Astrocyte (in vitro differentiated cells and primary cell): Measurements from ENCODE around the gene COPS6. TPM values are rescaled to one million over a fixed set of nuclear protein-coding genes. Genes with fewer than 3 reads are reported as not detected.

Experiments
- DNase-seq: peaks from one replicate; pipeline ENCODE4 v3.0.0-alpha.2; 2010; ENCODE audit warnings: low read depth
- FAIRE-seq: peaks from 2 replicates; lab custom pipeline; 2011; peaks lifted over from hg19 to GRCh38; lab: Jason Lieb, UNC
- H2AFZ ChIP-seq: 2 replicates; pipeline ENCODE4 v1.6.0; 2012; ENCODE audit warnings: low read depth, low read length, inconsistent platforms
- H3K27ac ChIP-seq: 2 replicates; pipeline ENCODE4 v1.5.1; 2011; ENCODE audit warnings: low read depth, low read length, inconsistent platforms
- H3K27me3 ChIP-seq: 2 replicates; pipeline ENCODE4 v1.6.0; 2011; ENCODE audit warnings: low read length, inconsistent platforms; ENCODE audit not compliant: insufficient read depth
- H3K36me3 ChIP-seq: 2 replicates; pipeline ENCODE4 v1.5.1; 2011; ENCODE audit warnings: low read length, inconsistent platforms; ENCODE audit not compliant: insufficient read depth
- H3K4me1 ChIP-seq: 2 replicates; pipeline ENCODE4 v1.5.1; 2011; ENCODE audit warnings: low read length, inconsistent platforms; ENCODE audit not compliant: insufficient read depth
- H3K4me2 ChIP-seq: 2 replicates; pipeline ENCODE4 v1.6.0; 2012; ENCODE audit warnings: low read length, inconsistent platforms
- H3K4me3 ChIP-seq: 2 replicates; pipeline ENCODE4 v1.5.1; 2011; ENCODE audit warnings: low read depth, mild to moderate bottlenecking, low read length, inconsistent platforms; ENCODE audit not compliant: insufficient read depth
- H3K79me2 ChIP-seq: 2 replicates; pipeline ENCODE4 v1.6.0; 2012; ENCODE audit warnings: mild to moderate bottlenecking, low read length, inconsistent platforms; ENCODE audit not compliant: insufficient read depth
- H3K9ac ChIP-seq: 2 replicates; pipeline ENCODE4 v1.6.0; 2012; ENCODE audit warnings: mild to moderate bottlenecking, low read length, inconsistent platforms
- H3K9me3 ChIP-seq: 2 replicates; pipeline ENCODE4 v1.5.1; 2012; ENCODE audit warnings: low read depth, mild to moderate bottlenecking, low read length, inconsistent platforms; ENCODE audit not compliant: insufficient read depth
- H4K20me1 ChIP-seq: 2 replicates; pipeline ENCODE4 v1.6.0; 2012; ENCODE audit warnings: low read length, inconsistent platforms; ENCODE audit not compliant: insufficient read depth
- H3K27ac Mint-ChIP-seq: one replicate; pipeline ENCODE4 v1.8.0; 2021; ENCODE audit warnings: mild to moderate bottlenecking, mixed read lengths; ENCODE audit not compliant: unreplicated experiment
- H3K27me3 Mint-ChIP-seq: one replicate; pipeline ENCODE4 v1.8.0; 2021; ENCODE audit warnings: low read depth, mixed read lengths; ENCODE audit not compliant: unreplicated experiment
- H3K36me3 Mint-ChIP-seq: one replicate; pipeline ENCODE4 v1.8.0; 2021; ENCODE audit warnings: low read depth, mixed read lengths; ENCODE audit not compliant: unreplicated experiment
- H3K4me1 Mint-ChIP-seq: one replicate; pipeline ENCODE4 v1.8.0; 2021; ENCODE audit warnings: low read depth, mixed read lengths; ENCODE audit not compliant: unreplicated experiment
- H3K4me3 Mint-ChIP-seq: one replicate; pipeline ENCODE4 v1.8.0; 2021; ENCODE audit warnings: mild to moderate bottlenecking, moderate library complexity, mixed read lengths; ENCODE audit not compliant: unreplicated experiment
- H3K9me3 Mint-ChIP-seq: one replicate; pipeline ENCODE4 v1.8.0; 2021; ENCODE audit warnings: mild to moderate bottlenecking, mixed read lengths; ENCODE audit not compliant: unreplicated experiment
- EZH2 ChIP-seq: IDR thresholded peaks from 2 replicates; pipeline ENCODE4 v1.6.1; 2012; ENCODE audit warnings: mild to moderate bottlenecking, low read length, inconsistent platforms; ENCODE audit not compliant: insufficient read depth
- total RNA-seq: library from RNA; stranded (reverse); gene quantifications from 2 replicates; pipeline ENCODE4 v1.2.1, GENCODE V29; 2021
- TF ChIP-seq, protein P1 (sequence below): IDR thresholded peaks from 2 replicates; pipeline ENCODE4 v1.5.1; 2011; ENCODE audit warnings: low read depth, mild to moderate bottlenecking, inconsistent platforms, low read length, moderate library complexity; ENCODE audit not compliant: insufficient read depth

Gene COPS6
- total RNA-seq, 1 donor from 2014 or later: 95.3 TPM

DNA sequence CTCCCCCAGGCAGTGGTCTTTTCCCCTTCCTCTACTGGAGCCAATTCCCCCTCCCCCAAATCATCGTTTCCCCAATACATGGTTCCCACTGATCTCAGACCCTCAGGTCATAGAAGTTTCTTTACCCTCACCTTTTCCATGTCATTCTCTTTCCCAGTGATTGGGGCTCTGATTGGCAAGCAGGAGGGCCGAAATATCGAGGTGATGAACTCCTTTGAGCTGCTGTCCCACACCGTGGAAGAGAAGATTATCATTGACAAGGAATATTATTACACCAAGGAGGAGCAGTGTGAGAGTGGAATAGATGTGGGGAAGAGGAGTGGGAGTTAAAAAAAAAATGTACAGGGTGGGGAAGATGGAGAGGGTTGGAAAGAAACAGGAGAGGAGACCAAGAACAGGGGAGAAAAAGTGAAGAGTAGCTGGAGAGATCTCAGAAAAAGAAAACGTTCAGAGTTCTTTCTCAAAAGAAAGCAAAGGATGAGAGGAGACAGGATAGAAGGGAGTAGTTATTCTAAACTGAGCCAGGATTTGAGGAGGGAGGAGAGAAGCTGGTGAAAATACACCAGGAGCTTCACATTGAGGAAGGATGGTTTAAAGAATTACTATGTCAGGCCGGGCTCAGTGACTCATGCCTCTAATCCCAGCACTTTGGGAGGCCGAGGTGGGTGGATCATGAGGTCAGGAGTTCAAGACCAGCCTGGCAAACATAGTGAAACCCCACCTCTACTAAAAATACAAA is 858 bp downstream of the COPS6 start:
- H3K79me2 ChIP-seq: peaks cover 60% of the 10 kb centered on the region
- Mint-ChIP-seq H3K4me3 (peak overlapping the region; percentile 95), H3K4me1 (peaks cover 11% of the 10 kb centered on the region), H3K36me3 (peaks cover 19% of the 10 kb centered on the region), H3K27me3 (no peaks in the 10 kb centered on the region), H3K9me3 (no peaks in the 10 kb centered on the region), H3K27ac (peak overlapping the region; percentile 84)
- H3K27ac ChIP-seq: peak overlapping the region; percentile 84
- H2AFZ ChIP-seq: peak overlapping the region; percentile 89
- H3K4me1 ChIP-seq: peaks cover 60% of the 10 kb centered on the region
- FAIRE-seq (no peak), DNase-seq (no peak)
- peak overlapping the region; percentile 97 for H3K9ac ChIP-seq
- peak overlapping the region; percentile 93 for H3K4me3 ChIP-seq
- H3K27me3 ChIP-seq: no peaks in the 10 kb centered on the region
- H3K9me3 ChIP-seq: no peaks in the 10 kb centered on the region
- H4K20me1 ChIP-seq: peaks cover 42% of the 10 kb centered on the region
- peak overlapping the region; percentile 94 for H3K4me2 ChIP-seq
- TF ChIP-seq, protein P1, sequence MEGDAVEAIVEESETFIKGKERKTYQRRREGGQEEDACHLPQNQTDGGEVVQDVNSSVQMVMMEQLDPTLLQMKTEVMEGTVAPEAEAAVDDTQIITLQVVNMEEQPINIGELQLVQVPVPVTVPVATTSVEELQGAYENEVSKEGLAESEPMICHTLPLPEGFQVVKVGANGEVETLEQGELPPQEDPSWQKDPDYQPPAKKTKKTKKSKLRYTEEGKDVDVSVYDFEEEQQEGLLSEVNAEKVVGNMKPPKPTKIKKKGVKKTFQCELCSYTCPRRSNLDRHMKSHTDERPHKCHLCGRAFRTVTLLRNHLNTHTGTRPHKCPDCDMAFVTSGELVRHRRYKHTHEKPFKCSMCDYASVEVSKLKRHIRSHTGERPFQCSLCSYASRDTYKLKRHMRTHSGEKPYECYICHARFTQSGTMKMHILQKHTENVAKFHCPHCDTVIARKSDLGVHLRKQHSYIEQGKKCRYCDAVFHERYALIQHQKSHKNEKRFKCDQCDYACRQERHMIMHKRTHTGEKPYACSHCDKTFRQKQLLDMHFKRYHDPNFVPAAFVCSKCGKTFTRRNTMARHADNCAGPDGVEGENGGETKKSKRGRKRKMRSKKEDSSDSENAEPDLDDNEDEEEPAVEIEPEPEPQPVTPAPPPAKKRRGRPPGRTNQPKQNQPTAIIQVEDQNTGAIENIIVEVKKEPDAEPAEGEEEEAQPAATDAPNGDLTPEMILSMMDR: no peak
- TF ChIP-seq EZH2: no peak
- H3K36me3 ChIP-seq: peaks cover 45% of the 10 kb centered on the region

DNA sequence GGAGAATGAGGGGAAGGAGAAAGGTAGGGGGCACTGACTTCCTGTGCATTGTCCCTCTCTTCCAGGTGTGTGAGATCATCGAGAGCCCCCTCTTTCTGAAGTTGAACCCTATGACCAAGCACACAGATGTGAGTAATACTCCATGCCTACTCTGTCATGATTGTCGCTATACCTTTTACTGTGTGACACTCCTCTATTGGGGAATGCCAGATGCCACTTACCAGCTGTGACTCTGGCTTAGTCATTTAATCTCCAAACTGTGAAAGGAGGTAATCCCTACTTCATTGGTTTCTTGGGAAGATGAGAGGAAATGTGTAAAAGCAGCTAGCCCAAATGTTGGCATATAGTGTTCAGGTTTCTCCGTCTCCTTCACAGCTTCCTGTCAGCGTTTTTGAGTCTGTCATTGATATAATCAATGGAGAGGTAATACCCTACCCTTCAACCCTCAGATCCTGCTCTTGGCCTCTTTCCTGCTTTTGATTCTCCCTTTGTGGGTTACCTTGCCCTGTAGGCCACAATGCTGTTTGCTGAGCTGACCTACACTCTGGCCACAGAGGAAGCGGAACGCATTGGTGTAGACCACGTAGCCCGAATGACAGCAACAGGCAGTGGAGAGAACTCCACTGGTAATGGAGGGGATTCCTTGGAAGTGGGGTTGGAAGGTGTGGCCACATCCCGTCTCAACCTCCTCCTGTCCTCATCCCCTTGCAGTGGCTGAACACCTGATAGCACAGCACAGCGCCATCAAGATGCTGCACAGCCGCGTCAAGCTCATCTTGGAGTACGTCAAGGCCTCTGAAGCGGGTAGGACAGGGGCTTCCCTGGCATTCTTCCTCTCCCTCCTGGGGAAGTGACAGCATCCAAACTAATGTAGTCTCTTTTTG is 2.0 kb downstream of the COPS6 start:
- peak overlapping the region; percentile 58 for H3K27ac Mint-ChIP-seq
- peaks cover 60% of the 10 kb centered on the region for H3K4me1 ChIP-seq
- FAIRE-seq (no peak), DNase-seq (no peak)
- peak overlapping the region; percentile 25 for H3K9ac ChIP-seq
- peak overlapping the region; percentile 95 for H3K4me3 Mint-ChIP-seq
- peaks cover 26% of the 10 kb centered on the region for H3K36me3 Mint-ChIP-seq
- peaks cover 52% of the 10 kb centered on the region for H3K36me3 ChIP-seq
- peak overlapping the region; percentile 94 for H3K4me2 ChIP-seq
- no peaks in the 10 kb centered on the region for H3K27me3 Mint-ChIP-seq
- peaks cover 11% of the 10 kb centered on the region for H3K4me1 Mint-ChIP-seq
- no peak for TF ChIP-seq EZH2
- TF ChIP-seq, protein P1: no peak
- H4K20me1 ChIP-seq: peaks cover 45% of the 10 kb centered on the region
- H3K27ac ChIP-seq: peak overlapping the region; percentile 43
- no peaks in the 10 kb centered on the region for H3K9me3 ChIP-seq
- no peaks in the 10 kb centered on the region for H3K27me3 ChIP-seq
- H2AFZ ChIP-seq: no peak overlapping the region
- H3K4me3 ChIP-seq: no peak overlapping the region
- H3K79me2 ChIP-seq: peaks cover 68% of the 10 kb centered on the region
- H3K9me3 Mint-ChIP-seq: no peaks in the 10 kb centered on the region
